HCT116 (cell line): ENCODE measurements around the gene CECR2. TPM values are rescaled to one million over a fixed set of nuclear protein-coding genes. Genes with fewer than 3 reads are reported as not detected.

Experiments used
- ATAC-seq: fragments of 200-7000 bp; cut with Tn5 transposase; 2 replicates; pipeline ENCODE4 v1.9.1; 2020; ENCODE audit warnings: mild to moderate bottlenecking, moderate library complexity
- BruUV-seq: library from RNA; stranded (reverse); fragments of 400-500 nt; replicated peaks from 2 replicates; lab custom pipeline; 2021; lab: Mats Ljungman, UMichigan
- CTCF ChIA-PET: fragments of 300-600 bp; sonication (Branson Sonifier 250); formaldehyde crosslinking; loops from one replicate; lab custom pipeline; 2021; ENCODE audit warnings: antibody characterized with exemption; lab: Charles Lee
- POLR2A ChIA-PET: fragments of 300-600, 350-600 bp; sonication (Branson Sonifier 250); formaldehyde crosslinking; loops from one replicate; lab custom pipeline; 2021; ENCODE audit warnings: antibody characterized with exemption; lab: Charles Lee
- RAD21 ChIA-PET, 2 experiments: fragments of 300-600 bp; sonication (Branson Sonifier 250); formaldehyde crosslinking; loops; one replicate each; lab custom pipeline; 2023; ENCODE audit warnings: low total read pairs in 2 of 2; ENCODE audit not compliant: uncharacterized antibody in 2 of 2, unreplicated experiment in 2 of 2, low non-redundant PET in 1 of 2; lab: Charles Lee
- DNase-seq: peaks from one replicate; pipeline ENCODE4 v3.0.0-alpha.2; 2010; ENCODE audit warnings: low read depth, low spot score
- H2AFZ ChIP-seq: fragments of 200-600 bp; shearing (Covaris generic), sonication (generic); 2 replicates; pipeline ENCODE4 v1.6.1; 2017; ENCODE audit warnings: low read depth, mixed run types, mixed read lengths, antibody characterized with exemption, low read length; ENCODE audit not compliant: poor library complexity, severe bottlenecking
- H3K27ac ChIP-seq: 2 replicates; pipeline ENCODE4 v1.5.1; 2012; ENCODE audit warnings: low read depth, low read length
- H3K27me3 ChIP-seq: fragments of 200-600 bp; sonication (generic); 2 replicates; pipeline ENCODE4 v1.6.1; 2016; ENCODE audit warnings: mixed run types, low read length, mixed read lengths; ENCODE audit not compliant: insufficient read depth
- H3K36me3 ChIP-seq, 2 experiments: fragments of 200-500 bp in 1 of 2; fragments of 200-600 bp in 1 of 2; sonication (Bioruptor generic) in 1 of 2; sonication (generic) in 1 of 2; 2 replicates each; pipeline versions ENCODE4 v1.5.1 to v1.6.1; 2014 to 2016; ENCODE audit warnings: low read length in 2 of 2, inconsistent platforms in 1 of 2, mixed read lengths in 1 of 2, mixed run types in 1 of 2; ENCODE audit not compliant: insufficient read depth in 2 of 2, control insufficient read depth in 1 of 2
- H3K4me1 ChIP-seq, 2 experiments: fragments of 200-600 bp in 1 of 2; sonication (generic) in 1 of 2; 2 replicates each; pipeline versions ENCODE4 v1.5.1 to v1.6.1; 2012 to 2017; ENCODE audit warnings: low read length in 2 of 2, inconsistent platforms in 1 of 2, mild to moderate bottlenecking in 1 of 2, mixed read lengths in 1 of 2, mixed run types in 1 of 2, moderate library complexity in 1 of 2; ENCODE audit not compliant: insufficient read depth in 2 of 2, control insufficient read depth in 1 of 2
- H3K4me2 ChIP-seq: fragments of 200-600 bp; sonication (generic); 2 replicates; pipeline ENCODE4 v1.6.1; 2017; ENCODE audit warnings: mixed run types, low read length, mixed read lengths
- H3K4me3 ChIP-seq, 2 experiments: fragments of 200-600 bp in 1 of 2; sonication (generic) in 1 of 2; replicated peaks in 1 of 2; 2 replicates each; pipeline ENCODE4 v1.5.1; 2011 to 2016; ENCODE audit warnings: low read length in 2 of 2, control low read depth in 1 of 2, low read depth in 1 of 2, mild to moderate bottlenecking in 1 of 2, mixed read lengths in 1 of 2, mixed run types in 1 of 2
- H3K79me2 ChIP-seq: fragments of 200-600 bp; sonication (generic); 2 replicates; pipeline ENCODE4 v1.6.1; 2017; ENCODE audit warnings: mild to moderate bottlenecking, mixed run types, low read length, moderate library complexity, mixed read lengths; ENCODE audit not compliant: insufficient read depth
- H3K9ac ChIP-seq: fragments of 200-600 bp; sonication (generic); 2 replicates; pipeline ENCODE4 v1.6.1; 2016; ENCODE audit warnings: low read length, mixed read lengths
- H3K9me2 ChIP-seq: fragments of 200-600 bp; sonication (generic), shearing (Covaris generic); 2 replicates; pipeline ENCODE4 v1.6.1; 2017; ENCODE audit warnings: mixed run types, mild to moderate bottlenecking, moderate library complexity; ENCODE audit not compliant: insufficient read depth
- H3K9me3 ChIP-seq, 2 experiments: fragments of 200-500 bp in 1 of 2; fragments of 200-600 bp in 1 of 2; sonication (Bioruptor generic) in 1 of 2; sonication (generic) in 1 of 2; 2 replicates each; pipeline ENCODE4 v1.6.1; 2014 to 2017; ENCODE audit warnings: low read length in 2 of 2, mixed read lengths in 2 of 2, inconsistent platforms in 1 of 2, low read depth in 1 of 2, mild to moderate bottlenecking in 1 of 2, mixed run types in 1 of 2, moderate library complexity in 1 of 2; ENCODE audit not compliant: control insufficient read depth in 1 of 2, insufficient read depth in 1 of 2
- H4K20me1 ChIP-seq: fragments of 200-600 bp; sonication (generic), shearing (Covaris generic); 2 replicates; pipeline ENCODE4 v1.6.1; 2017; ENCODE audit warnings: mixed run types, mild to moderate bottlenecking, moderate library complexity; ENCODE audit not compliant: insufficient read depth
- EGR1 ChIP-seq: IDR thresholded peaks from 2 replicates; pipeline ENCODE4 v1.6.1; 2012; ENCODE audit warnings: low read depth
- ELF1 ChIP-seq: IDR thresholded peaks from 2 replicates; pipeline ENCODE4 v1.6.1; 2012; ENCODE audit warnings: low read depth, borderline replicate concordance
- EZH2 ChIP-seq: fragments of 200-600 bp; sonication (generic); IDR thresholded peaks from 2 replicates; pipeline ENCODE4 v1.6.1; 2017; ENCODE audit warnings: antibody characterized with exemption, mixed run types
- EZH2phosphoT487 ChIP-seq: fragments of 200-600 bp; IDR thresholded peaks from 2 replicates; pipeline ENCODE4 v1.6.1; 2018; ENCODE audit warnings: antibody characterized with exemption, borderline replicate concordance
- FOSL1 ChIP-seq: IDR thresholded peaks from 2 replicates; pipeline ENCODE4 v1.6.1; 2012; ENCODE audit warnings: low read depth
- JUND ChIP-seq: IDR thresholded peaks from 2 replicates; pipeline ENCODE4 v1.6.1; 2012
- POLR2A ChIP-seq: IDR thresholded peaks from 2 replicates; pipeline ENCODE4 v1.7.0; 2011; ENCODE audit warnings: borderline replicate concordance; ENCODE audit not compliant: insufficient read depth, insufficient read length; ENCODE audit errors: extremely low read depth
- POLR2AphosphoS5 ChIP-seq: IDR thresholded peaks from 2 replicates; pipeline ENCODE4 v1.6.1; 2011; ENCODE audit warnings: mild to moderate bottlenecking, low read depth, low read length, moderate library complexity
- SIN3A ChIP-seq: IDR thresholded peaks from 2 replicates; pipeline ENCODE4 v1.6.1; 2012; ENCODE audit warnings: low read depth
- SP1 ChIP-seq: IDR thresholded peaks from 2 replicates; pipeline ENCODE4 v1.6.1; 2012; ENCODE audit warnings: low read depth
- SRF ChIP-seq: IDR thresholded peaks from 2 replicates; pipeline ENCODE4 v1.6.1; 2012; ENCODE audit warnings: low read depth
- YY1 ChIP-seq: IDR thresholded peaks from 2 replicates; pipeline ENCODE4 v1.6.1; 2011; ENCODE audit warnings: low read length, low read depth, moderate library complexity, mild to moderate bottlenecking; ENCODE audit not compliant: insufficient replicate concordance; ENCODE audit errors: extremely low read depth
- ZFX ChIP-seq: fragments of 450-650 bp; IDR thresholded peaks from 2 replicates; pipeline ENCODE4 v1.6.1; 2017
- ZNF274 ChIP-seq: fragments of 200-500 bp; sonication (Bioruptor generic); IDR thresholded peaks from 2 replicates; pipeline ENCODE4 v1.6.1; 2014; ENCODE audit warnings: mild to moderate bottlenecking, low read depth, low read length, inconsistent platforms
- intact Hi-C: fragments of 100-400 bp; cut with micrococcal nuclease; formaldehyde crosslinking; loops from 2 replicates; pipeline ENCODE4 v1.10.0; 2022
- total RNA-seq: library from RNA; stranded (reverse); gene quantifications from one replicate; pipeline ENCODE4 v1.2.1, GENCODE V29; 2021; ENCODE audit not compliant: unreplicated experiment
- TF ChIP-seq, protein P1 (sequence below): IDR thresholded peaks from 2 replicates; pipeline ENCODE4 v1.6.1; 2012
- TF ChIP-seq, protein P2 (sequence below), 3 experiments: fragments of 200-600 bp in 1 of 3; sonication (generic) in 1 of 3; IDR thresholded peaks in 2 of 3; conservative IDR thresholded peaks in 1 of 3; 2 replicates each; pipeline ENCODE4 v1.5.1; 2012 to 2017; ENCODE audit warnings: low read depth in 2 of 3, low read length in 2 of 3, antibody characterized with exemption in 1 of 3, borderline replicate concordance in 1 of 3, control low read depth in 1 of 3, mild to moderate bottlenecking in 1 of 3, mixed read lengths in 1 of 3, mixed run types in 1 of 3, moderate library complexity in 1 of 3; ENCODE audit not compliant: insufficient read depth in 1 of 3

Gene CECR2
- total RNA-seq, 1 experiment from 2014 or later, result 6.0 TPM

DNA sequence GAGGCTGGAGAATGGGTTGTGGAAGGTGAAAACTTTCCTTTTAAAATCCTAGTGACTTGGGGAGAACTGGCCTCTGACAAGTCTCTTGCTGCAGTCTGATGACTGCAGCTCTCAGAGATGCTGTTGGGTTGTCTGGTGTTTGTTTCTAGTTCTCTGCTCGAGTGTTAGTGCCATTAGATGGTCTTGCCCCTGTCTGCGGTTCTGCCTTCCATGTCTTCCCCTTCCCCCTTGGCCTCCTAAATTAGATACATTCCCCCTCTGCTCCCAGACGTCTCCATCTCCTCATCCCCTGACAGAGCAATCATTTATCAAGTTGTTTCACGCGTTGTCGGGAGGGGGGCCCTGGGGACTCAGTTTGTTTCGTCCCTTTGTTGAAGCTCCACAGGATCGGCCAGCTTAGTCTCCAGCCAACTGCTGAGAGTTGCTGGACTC, 67.7 kb downstream of the CECR2 start:
- H3K79me2 ChIP-seq, result no peaks in the 10 kb centered on the region
- H3K9me2 ChIP-seq, result no peaks in the 10 kb centered on the region
- no peak for DNase-seq
- H3K36me3 ChIP-seq, result no peaks in the 10 kb centered on the region
- H3K27me3 ChIP-seq, result no peaks in the 10 kb centered on the region
- H2AFZ ChIP-seq, result no peak overlapping the region
- TF ChIP-seq FOSL1 (no peak), YY1 (no peak), EZH2phosphoT487 (no peak), POLR2A (no peak), EZH2 (no peak), EGR1 (no peak)
- ATAC-seq, result no peak
- no peak overlapping the region for H3K4me3 ChIP-seq
- CTCF ChIA-PET, result no interaction called here
- H4K20me1 ChIP-seq, result no peaks in the 10 kb centered on the region
- no peak overlapping the region for H3K27ac ChIP-seq
- POLR2A ChIA-PET, result no interaction called here
- peaks cover 0 to under 1% of the 10 kb centered on the region in 2 experiments; a peak in 1 of 4 replicates for H3K4me1 ChIP-seq
- BruUV-seq, result no TSS peak
- no peak overlapping the region for H3K4me2 ChIP-seq
- intact Hi-C loops, result no loop called here
- RAD21 ChIA-PET, result no interaction called here
- H3K9ac ChIP-seq, result no peak overlapping the region
- H3K9me3 ChIP-seq, result no peaks in the 10 kb centered on the region

DNA sequence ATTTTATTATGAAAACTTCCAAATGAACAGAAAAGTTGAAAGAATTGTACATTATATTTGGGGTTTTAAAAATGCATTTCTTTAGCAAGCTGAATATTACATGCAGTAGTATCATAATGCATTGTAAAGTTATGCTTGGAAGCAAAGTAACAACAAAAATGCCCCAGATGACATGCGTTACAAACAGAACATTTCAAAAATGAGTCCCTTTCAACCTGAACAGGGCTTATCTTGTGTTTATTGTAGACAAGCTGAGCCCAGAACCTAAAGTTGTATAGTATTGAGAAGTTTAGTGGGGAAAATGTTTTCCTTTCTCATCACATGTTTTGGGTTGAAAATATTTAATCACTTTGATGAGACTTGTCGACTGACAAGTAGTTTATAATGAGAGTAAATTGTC, 68.8 kb downstream of the CECR2 start:
- TF ChIP-seq EZH2 (no peak), SRF (no peak), SIN3A (no peak), ZNF274 (no peak), JUND (no peak), ELF1 (no peak), POLR2AphosphoS5 (no peak), FOSL1 (no peak), EZH2phosphoT487 (no peak), ZFX (no peak), SP1 (no peak)
- TF ChIP-seq, protein P1, sequence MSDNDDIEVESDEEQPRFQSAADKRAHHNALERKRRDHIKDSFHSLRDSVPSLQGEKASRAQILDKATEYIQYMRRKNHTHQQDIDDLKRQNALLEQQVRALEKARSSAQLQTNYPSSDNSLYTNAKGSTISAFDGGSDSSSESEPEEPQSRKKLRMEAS, result no peak
- TF ChIP-seq, protein P2, sequence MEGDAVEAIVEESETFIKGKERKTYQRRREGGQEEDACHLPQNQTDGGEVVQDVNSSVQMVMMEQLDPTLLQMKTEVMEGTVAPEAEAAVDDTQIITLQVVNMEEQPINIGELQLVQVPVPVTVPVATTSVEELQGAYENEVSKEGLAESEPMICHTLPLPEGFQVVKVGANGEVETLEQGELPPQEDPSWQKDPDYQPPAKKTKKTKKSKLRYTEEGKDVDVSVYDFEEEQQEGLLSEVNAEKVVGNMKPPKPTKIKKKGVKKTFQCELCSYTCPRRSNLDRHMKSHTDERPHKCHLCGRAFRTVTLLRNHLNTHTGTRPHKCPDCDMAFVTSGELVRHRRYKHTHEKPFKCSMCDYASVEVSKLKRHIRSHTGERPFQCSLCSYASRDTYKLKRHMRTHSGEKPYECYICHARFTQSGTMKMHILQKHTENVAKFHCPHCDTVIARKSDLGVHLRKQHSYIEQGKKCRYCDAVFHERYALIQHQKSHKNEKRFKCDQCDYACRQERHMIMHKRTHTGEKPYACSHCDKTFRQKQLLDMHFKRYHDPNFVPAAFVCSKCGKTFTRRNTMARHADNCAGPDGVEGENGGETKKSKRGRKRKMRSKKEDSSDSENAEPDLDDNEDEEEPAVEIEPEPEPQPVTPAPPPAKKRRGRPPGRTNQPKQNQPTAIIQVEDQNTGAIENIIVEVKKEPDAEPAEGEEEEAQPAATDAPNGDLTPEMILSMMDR (IDR thresholded peaks at IDR 0.05 in 2 of 3, conservative IDR thresholded peaks at IDR 0.05 in 1 of 3; ENCODE audit: borderline replicate concordance in 1 of 3, insufficient read depth in 1 of 3, low read depth in 2 of 3, low read length in 2 of 3), result no peak
- ChIA-PET CTCF (no interaction called here), RAD21 (no interaction called here), POLR2A (no interaction called here)
- BruUV-seq, result no TSS peak
- DNase-seq (no peak), ATAC-seq (no peak)
- Histone ChIP-seq H3K27me3 (no peaks in the 10 kb centered on the region), H3K4me1 (peaks cover 4 to 8% of the 10 kb centered on the region in 2 experiments; a peak in 2 of 4 replicates), H3K9ac (no peak overlapping the region), H3K9me3 (no peaks in the 10 kb centered on the region), H3K36me3 (no peaks in the 10 kb centered on the region), H3K4me3 (no peak overlapping the region), H3K9me2 (no peaks in the 10 kb centered on the region), H3K79me2 (no peaks in the 10 kb centered on the region), H4K20me1 (no peaks in the 10 kb centered on the region), H2AFZ (no peak overlapping the region), H3K4me2 (no peak overlapping the region), H3K27ac (no peak overlapping the region)
- intact Hi-C loops, result no loop called here
